Effector CD8-positive, alpha-beta T cell (primary cell): ENCODE results near the gene MGRN1.

Experiments
- DNase-seq: peaks from one replicate; lab custom pipeline; 2025; lab: John Stamatoyannopoulos, UW

MGRN1 gene

GRCh38 chr16:4686497-4687210 lies 62.0 kb downstream of the MGRN1 start:
- DNase-seq: no peak

- no peak for DNase-seq
Measured at GRCh38 chr16:4687416-4687815, 62.8 kb downstream of the MGRN1 start.

- no peak for DNase-seq
Measured at GRCh38 chr16:4687946-4688673, 63.5 kb downstream of the MGRN1 start.

GRCh38 chr16:4688674-4689045 lies 64.0 kb downstream of the MGRN1 start:
- no peak for DNase-seq

DNA sequence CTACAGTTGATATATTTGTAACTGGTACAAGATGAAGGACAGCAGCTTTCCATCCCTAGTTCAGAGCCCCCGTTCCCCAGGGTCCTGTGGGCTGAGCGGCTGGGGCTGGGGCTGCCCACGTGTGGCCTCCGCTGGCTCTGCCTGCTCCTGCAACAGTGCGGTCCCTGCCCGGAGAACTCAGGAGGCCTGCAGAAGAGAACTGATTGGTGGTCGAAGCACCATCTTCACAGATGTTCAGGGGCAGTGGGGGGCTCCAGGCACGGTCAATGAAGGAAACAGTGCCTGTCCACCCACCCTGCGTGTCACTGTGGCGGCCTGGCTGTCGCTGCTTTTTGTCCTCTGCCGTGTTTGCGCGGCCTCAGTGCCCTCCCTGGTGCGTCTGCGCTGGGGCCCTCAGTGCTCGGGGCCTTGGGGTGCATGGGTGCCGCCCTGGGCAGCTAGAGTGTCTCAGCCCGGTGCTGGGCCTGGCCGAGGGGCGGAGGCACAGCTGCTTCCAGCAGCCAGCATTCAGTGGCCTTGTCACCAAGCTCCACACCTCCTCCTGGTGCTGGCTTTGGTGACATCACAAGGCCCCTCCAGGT lies 64.6 kb downstream of the MGRN1 start:
- no peak for DNase-seq

GRCh38 chr16:4689864-4690704 lies 65.5 kb downstream of the MGRN1 start:
- no peak for DNase-seq

- no peak for DNase-seq
Measured at GRCh38 chr16:4690946-4691665, 66.5 kb downstream of the MGRN1 start.

DNA sequence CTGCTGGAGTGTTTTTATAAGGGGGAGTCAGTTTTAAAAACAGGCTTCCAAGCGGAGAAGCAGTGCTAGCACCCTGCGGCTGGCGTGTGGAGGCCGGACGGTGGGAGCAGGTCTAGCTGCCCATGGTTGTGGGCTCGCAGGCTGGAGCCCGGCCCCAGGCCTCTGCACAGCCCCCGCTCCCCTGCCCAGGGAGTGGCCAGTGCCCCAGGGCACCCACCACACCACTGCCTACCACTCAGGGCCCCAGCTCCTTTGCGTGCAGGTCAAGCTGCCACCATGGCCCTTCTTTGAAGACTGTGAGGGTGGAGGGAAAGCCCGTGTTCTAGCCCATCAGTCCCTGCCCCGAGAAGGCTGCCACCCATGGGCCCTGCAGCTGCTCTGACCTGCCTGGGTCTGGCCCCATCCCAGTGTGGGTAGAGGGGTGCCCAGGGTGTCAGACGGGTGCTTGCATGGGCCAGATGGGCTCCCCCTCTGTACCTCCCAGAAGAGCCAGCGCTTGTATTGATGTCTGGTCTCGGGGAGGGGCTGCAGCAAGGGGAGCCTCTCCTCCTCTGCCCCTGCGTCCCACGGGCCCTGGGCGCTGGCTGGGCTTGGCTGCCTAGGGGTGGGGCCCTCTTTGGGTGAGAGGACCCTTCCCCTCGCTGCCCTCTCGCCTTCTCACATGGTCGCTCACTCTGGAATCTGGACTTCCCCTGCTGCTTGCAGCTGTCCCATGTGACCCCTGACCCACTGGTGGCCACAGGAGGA lies 67.2 kb downstream of the MGRN1 start:
- no peak for DNase-seq

DNA sequence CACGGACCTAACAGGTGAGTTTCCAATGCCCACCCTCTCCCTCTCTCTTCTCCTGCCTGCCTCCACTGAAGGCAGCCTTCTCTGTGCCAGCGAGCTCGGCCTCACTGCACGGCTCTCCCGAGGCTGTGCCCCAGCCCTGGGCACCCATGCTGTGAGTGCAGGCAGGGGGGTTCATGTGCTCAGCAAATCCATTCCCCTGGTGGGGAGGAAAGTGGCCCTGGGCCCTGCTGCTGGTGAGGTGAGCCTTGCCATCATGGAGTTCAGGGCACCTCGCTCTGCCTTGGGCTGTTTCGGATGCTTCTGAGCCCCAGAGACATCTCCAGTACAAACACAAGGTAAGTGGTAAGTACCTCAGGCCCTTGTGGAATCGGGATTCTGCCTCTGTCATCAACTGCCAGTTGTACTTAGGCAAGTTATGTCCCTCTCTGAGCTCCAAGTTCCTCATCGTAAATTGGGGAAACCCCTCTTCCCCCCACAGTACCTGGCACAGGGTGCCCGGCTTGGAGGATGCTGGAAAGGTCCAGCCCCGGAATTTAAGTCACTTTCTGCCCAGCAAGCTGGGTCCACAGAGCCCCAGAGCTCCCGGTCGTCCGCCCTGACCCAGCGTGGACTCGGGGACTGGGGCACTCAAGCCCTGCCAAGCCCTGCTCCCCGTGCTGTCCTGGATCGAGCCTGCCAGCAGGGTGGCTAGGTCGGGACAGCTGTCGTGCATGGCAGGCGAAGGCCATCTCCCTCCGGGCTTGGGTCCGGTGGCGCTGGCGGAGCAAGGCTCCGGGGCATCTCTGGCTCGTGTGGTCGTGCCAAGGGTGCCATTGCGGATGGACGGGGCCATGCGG lies 68.1 kb downstream of the MGRN1 start:
- DNase-seq: no peak

DNA sequence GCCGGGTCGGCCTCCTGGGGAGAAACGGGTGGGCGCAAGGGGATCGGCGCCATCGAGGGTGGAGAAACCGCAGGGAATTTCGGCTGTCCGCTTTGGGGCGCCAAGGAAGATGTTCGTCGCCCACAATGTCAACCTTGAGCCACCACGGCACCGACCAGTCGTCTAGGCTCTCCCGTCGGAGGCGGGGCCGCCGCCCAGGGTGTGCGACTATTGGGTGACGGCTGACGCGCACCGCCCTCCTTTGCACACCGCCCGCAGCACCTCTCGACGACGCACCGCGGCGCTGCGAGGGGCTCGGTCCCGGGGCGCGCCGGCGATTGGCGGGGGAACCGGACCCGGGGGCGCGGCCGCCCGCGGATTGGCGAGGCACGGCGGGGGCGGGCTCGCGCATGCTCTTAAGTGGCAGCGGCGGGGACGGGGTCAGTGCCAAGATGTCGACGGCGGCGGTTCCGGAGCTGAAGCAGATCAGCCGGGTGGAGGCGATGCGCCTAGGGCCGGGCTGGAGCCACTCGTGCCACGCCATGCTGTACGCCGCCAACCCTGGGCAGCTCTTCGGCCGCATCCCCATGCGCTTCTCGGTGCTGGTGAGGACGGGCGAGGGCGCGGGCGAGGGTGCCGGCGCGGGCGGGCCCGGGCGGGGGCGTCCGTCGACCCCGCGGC lies 68.8 kb downstream of the MGRN1 start, which contains the start of gene NUDT16L1:
TSS of gene NUDT16L1 (plus strand) at position 267 of the 660 bp plus-strand sequence. CDS start at position 432, 165 bp downstream.
- peak; percentile 95 for DNase-seq

GRCh38 chr16:4693956-4694641 lies 69.5 kb downstream of the MGRN1 start:
- peak; percentile 23 for DNase-seq

GRCh38 chr16:4694642-4695451 lies 70.2 kb downstream of the MGRN1 start:
- DNase-seq: no peak

- no peak for DNase-seq
Measured at GRCh38 chr16:4695473-4696171, 71.0 kb downstream of the MGRN1 start.

GRCh38 chr16:4696172-4696904 lies 71.7 kb downstream of the MGRN1 start:
- DNase-seq: no peak

DNA sequence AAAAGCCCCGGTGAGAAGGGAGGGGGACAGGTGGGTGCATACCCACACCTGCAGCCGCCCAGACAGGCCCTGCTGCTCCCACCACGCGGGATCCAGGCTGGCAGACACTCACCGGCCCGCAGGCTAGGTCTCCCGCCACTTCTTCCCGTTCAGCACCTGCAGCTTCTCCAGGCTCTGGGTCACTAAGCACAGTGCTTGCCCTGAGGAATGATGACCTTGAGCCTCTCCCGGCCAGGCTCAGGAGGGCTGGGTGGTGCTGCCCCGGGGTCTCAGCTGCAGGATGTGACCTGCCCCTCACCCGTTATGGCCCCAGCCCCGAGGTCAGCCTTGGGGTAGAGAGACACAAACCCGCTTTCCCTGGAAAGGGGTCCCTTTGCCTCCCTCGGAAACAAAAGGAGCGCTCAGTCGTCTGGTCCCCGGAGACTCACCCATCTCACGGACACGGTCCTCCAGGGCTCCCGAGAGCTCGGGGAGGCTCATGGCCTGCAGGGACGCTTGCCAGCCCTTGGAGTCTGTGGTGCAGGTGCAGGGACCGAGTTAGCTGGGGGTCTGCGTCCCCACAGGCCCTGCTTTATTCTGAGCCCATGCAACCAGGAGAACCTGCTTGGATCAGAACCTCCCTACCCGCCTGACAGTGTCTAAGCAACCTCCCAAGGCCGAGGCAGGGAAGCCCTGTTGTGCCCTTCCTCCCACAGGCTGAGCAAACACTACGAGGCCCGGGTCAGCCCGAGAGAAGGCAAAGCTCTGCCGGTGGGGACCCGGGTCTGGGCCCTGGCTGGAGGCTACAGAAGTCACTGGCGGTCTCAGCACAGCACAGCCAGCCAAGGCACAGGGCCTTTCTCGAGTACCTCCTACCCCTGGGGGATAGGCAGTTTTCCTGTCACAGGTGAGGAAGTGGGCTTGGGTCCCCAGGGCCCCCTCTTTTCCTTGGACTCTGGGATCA lies 72.5 kb downstream of the MGRN1 start:
- no peak for DNase-seq
